DMS79 (cell line): ENCODE results near the gene TARDBP.
"Not testable (repeated sequence)": the region's sequence is repeated elsewhere in the genome, so short reads cannot be mapped to it uniquely, and the experiment has no call there.

Source experiments
- DNase-seq: peaks from one replicate; lab custom pipeline; 2025; lab: John Stamatoyannopoulos, UW

TARDBP gene

GRCh38 chr1:11012260-11013159, at the start of gene TARDBP:
Gene TARDBP, plus strand, starts transcription at chr1:11012654. Its CDS starts 1,074 bp downstream, at chr1:11013728.
- DNase-seq: peak; percentile 87

- DNase-seq: no peak
These were observed 46.8 kb upstream of the TARDBP start for GRCh38 chr1:10965546-10966226.

GRCh38 chr1:10967090-10967489, 45.4 kb upstream of the TARDBP start:
- DNase-seq: no peak

DNA sequence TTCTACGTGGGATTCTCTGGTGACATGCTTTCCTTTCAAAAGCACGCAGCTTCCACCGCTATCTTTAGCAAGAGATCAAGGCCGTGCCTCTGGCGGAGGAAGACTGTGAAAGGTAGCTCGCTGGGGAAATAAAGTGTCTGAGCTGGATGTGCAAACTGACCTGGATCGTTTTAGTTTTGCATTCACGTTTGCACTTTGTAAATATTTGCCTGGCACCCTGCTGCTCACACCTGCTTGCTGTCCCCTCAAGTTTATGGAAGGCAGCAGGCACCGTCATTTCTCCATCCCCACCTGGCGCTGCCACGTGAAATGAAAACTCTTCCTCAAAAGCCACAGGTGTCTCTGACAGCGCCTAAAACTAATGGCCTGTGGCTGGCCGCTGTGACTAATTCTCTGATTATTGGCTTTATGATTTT, 44.0 kb upstream of the TARDBP start:
- DNase-seq: peak; percentile 78

DNA sequence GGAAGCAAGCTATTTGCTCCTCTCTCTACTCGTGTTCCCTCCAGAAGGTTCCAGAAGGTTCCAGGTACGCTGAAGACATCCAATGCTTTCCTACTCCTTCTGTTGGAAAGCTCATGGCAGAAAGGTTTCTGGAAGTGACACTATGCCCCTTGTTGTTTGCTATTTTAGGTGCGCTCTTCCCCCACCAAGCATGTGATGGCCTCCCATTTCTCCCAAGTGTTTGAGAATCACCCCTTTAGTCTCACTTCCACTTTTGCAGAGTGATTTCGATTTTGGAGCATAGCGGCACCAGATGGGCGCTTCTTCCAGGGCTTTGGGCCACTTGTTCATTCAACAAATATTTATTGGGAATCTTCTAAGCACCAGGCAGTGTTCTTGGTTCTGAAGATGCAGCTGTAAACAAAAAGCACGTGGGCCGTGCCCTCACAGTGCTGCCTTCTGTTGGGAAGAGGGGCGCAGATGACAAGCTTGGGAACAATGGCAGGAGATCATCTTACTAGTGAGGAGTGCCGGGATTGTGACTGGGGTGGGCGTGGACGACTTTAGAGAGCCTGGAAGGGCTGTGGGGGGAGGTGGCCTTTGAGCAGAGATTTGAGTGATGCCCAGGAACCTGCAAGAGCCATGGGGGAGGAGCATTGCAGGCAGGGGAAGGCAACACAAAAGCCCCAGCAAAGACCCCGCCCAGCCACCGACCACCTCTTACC, 43.0 kb upstream of the TARDBP start:
- DNase-seq: peak; percentile 28

DNA sequence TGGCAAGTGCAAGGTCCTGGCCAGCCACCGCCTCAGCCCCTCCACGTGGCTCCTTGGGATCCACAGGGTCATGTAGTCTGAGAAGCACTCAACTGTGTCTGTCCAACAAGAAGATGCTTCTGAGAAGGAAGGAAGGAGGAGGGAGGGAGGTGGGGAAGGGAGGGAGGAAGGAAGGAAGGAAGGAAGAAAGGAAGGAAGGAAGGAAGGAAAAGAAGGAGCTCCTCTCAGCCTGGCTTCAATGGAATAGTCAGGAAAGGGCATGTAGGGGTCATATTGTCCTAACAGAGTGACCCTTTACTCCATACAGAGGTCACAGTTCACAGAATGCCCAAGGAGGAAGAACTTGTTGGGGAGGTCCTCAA, 42.5 kb upstream of the TARDBP start:
- DNase-seq: no peak

DNA sequence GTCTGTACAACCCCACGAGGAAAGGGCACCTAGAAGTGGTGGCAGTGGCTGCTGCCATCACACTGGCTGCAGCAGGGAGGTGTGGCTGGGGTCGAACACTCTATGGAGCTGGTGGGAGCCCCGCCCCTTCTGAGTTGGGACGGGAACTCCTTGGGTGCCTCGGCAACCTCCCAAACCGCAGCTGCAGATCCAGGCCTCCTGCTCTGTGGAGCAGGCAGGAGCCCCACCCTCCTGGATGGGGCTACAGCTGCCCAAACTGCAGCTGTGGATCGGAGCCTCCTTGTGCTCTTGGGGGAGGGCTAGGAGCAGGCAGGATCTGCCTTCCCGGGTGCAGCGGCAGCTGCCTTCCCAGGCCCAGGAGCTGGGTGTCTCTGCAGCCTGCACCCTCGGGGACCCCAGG, 38.9 kb upstream of the TARDBP start:
- no peak for DNase-seq

GRCh38 chr1:10973956-10974881, 38.2 kb upstream of the TARDBP start:
- no peak for DNase-seq

DNA sequence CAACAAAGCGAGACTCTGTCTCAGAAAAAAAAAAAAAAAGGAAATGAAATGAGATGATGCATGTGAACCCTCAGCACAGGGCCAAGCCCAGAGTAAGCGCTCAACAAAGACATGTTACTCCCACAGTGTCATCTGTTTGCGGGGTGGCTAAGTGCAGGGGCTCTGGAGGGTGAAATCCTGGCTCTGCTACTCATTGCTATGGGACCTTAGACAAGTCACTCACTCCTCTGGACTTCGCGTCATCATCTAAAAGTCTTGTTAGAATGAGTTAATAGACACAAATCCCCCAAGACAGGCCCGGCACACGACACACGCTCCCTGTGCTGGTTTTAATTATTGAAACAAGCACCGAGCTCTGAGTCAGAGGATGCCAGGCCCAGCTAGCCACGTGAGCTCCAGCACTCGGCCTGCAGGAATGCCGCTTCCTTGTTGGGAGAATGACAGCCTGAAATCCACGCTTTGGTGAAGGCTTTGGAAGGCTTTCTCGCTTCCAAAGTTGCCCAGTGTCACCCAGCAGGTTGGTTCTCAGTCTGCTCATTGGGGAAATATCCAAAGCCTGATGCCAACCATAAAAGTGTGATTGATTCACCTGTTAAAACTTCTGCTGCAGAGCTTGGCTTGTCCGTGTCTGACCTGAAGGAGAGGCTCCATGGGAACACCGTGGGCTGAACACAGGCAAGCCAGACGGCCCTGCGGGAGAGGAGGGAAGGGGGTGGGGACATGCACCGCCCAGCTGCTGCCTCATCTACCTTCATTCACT, 36.7 kb upstream of the TARDBP start:
- no peak for DNase-seq

DNA sequence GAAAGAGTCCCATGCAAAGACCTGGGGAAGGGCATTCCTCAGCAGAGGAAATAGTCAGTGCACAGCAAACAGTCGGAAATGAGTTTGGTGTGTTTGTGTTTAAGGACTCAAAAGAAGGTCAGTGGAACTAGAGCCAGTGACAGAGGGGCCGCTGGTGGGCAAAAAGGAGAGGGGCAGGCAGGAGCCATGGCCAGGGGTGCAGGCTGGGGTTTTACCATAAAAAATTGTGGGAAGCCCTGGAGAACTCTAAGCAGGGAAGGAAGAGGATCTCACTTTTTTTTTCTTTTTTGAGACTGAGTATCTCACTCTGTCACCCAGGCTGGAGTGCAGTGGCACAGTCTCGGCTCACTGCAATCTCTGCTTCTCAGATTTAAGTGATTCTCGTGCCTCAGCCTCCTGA, 33.7 kb upstream of the TARDBP start:
- DNase-seq: no peak

DNA sequence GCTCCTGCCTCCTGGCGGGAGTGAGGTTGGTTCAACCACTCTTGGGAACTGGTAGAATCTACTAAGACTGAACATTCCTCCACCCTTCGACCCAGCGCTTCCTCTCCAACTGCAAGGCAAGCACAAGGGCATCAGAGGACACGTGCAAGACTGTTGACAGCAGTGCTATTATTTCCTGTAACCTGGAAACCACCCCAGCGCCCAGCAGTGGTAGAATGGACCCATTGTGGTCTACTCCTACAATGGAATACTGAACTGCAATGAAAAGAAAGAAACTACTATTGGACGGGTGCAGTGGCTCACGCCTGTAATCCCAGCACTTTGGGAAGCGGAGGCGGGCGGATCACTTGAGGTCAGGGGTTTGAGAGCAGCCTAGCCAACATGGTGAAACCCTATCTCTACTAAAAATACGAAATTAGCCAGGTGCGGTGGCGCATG, 33.0 kb upstream of the TARDBP start:
- no peak for DNase-seq

DNA sequence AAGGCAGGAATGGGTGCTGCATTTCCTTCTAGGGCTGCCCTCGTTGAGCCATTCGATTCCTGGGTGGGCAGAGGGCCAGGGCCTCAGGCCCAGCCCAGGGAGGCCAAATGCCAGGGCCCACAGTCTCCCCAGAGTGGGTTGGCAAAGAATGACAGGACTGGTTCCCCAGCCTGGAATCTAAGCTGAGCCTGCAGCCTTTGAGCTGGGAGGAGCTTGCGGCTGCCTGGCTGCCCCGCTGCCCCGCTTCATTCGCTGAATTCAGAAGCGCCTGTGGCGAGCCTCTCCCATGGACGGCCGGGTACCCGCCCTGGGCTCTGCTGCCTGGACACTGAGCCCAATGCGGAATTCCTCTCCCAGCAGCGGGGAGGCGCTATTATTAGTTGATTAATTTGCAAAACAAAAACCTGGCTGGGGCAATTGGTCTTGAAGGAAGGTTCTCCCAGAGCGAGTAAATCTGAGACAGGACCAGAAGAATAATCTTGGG, 32.3 kb upstream of the TARDBP start:
- DNase-seq: no peak

GRCh38 chr1:10980841-10981727, 31.4 kb upstream of the TARDBP start:
- no peak for DNase-seq

- no peak for DNase-seq
These were observed 25.9 kb upstream of the TARDBP start for GRCh38 chr1:10986525-10986890.

- no peak for DNase-seq
These were observed 24.5 kb upstream of the TARDBP start for GRCh38 chr1:10987840-10988417.

GRCh38 chr1:10989095-10989494, 23.4 kb upstream of the TARDBP start:
- no peak for DNase-seq

DNA sequence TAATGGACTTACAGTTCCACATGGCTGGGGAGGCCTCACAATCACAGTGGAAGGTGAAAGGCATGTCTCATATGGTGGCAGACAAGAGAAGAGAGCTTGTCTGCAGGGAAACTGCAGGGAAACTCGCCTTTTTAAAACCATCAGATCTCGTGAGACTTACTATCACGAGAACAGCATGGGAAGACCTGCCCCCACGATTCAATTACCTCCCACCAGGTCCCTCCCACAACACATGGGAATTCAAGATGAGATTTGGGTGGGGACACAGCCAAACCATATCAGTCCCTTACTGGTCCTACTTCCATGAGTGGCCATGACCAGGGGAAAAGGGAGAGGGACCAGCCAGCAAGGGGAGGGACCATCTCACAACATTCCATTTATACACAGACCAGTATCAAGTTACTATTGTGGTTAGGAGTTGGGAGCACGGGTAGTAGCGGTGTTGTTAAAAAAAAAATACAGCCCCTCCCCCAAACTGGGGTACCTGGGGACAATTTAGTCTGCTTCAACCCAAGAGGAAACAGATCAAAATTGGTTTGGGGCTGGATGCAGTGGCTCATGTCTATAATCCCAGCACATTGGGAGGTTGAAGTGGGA, 22.4 kb upstream of the TARDBP start:
- not testable (repeated sequence) for DNase-seq

- DNase-seq: no peak
These were observed 21.6 kb upstream of the TARDBP start for GRCh38 chr1:10990828-10991227.

DNA sequence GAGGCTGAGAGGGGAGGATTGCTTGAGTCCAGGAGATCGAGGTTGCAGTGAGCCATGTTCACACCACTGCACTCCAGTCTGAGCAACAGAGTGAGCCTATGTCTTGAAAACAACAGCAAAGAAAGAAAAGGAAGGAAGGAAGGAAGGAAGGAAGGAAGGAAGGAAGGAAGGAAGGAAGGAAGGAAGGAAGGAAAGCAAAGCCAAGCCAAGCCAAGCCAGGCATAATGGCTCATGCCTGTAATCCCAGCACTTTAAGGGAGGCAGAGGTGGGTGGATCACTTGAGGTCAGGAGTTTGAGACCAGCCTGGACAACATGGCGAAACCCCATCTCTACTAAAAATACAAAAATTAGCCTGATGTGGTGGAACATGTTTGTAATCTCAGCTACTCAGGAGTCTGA, 20.4 kb upstream of the TARDBP start:
- DNase-seq: not testable (repeated sequence)
